ENCODE measurements around the gene HOMER2. TPM values are rescaled to one million over a fixed set of nuclear protein-coding genes. Genes with fewer than 3 reads are reported as not detected.

HOMER2 gene
- total and polyA plus RNA-seq, 2 donors: 5.7 to 7.8 TPM

DNA sequence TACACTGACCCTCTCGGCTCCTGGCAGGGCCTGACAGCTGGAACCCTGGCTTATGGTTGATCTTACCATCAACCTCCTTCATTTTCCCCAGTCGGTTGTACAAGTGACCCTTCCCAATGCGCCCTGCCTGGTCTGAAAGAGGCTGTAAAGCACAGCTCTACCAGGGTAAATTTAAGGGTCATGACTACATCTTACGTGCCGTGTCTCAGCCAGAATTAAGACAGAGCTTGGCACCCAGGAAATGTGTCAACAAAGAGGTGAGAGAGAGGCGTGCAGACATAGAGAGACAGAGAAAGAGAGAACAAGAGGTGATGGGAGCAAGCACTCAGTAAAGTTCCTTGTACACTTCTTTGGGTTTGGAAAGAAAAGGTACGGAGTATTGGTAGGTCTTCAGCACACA, 28.8 kb downstream of the HOMER2 start:
- 97% methylated on average over 7 of the region's 7 CpGs for WGBS
- H3K9me3 ChIP-seq (ENCODE audit: control insufficient read depth in 2 of 2, insufficient read depth in 1 of 2, low read length in 1 of 2): no peaks in the 10 kb centered on the region
- H3K27ac ChIP-seq (ENCODE audit: low read depth in 1 of 2, low read length in 1 of 2): no peak overlapping the region
- no peak overlapping the region for H3K4me3 ChIP-seq (ENCODE audit: low read length in 2 of 2)
- H3K36me3 ChIP-seq (ENCODE audit: control insufficient read depth in 2 of 2, insufficient read depth in 2 of 2, low read length in 1 of 2): no peaks in the 10 kb centered on the region
- H3K27me3 ChIP-seq (ENCODE audit: control insufficient read depth in 2 of 2, insufficient read depth in 1 of 2, low read length in 1 of 2): no peaks in the 10 kb centered on the region
- no peaks in the 10 kb centered on the region for H3K4me1 ChIP-seq (ENCODE audit: control insufficient read depth in 2 of 2, insufficient read depth in 2 of 2, low read length in 2 of 2)
- no peak for DNase-seq (ENCODE audit: low read depth in 6 of 9, low spot score in 9 of 9)

DNA sequence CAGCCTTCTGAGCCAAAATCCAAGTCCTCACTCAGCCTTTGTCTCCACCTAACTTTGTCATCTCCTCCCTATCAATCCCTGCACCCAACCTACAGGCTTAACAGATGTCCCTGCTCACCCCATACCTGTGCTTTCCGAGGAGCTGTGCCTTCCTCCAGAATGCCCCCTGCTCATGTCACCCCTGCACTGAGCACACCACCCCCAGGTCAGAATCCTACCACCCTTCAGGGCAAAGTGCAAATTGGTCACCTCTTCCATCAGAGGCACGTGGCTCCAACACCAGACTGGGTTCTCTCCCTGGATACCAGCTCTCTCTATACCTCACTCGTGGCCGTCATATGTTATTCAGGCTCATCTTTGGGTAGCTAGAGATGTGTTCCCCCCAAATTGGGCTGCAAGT, 29.8 kb downstream of the HOMER2 start:
- no peak overlapping the region for H3K4me3 ChIP-seq (ENCODE audit: low read length in 2 of 2)
- H3K9me3 ChIP-seq (ENCODE audit: control insufficient read depth in 2 of 2, insufficient read depth in 1 of 2, low read length in 1 of 2): no peaks in the 10 kb centered on the region
- 94% methylated on average over 4 of the region's 4 CpGs for WGBS
- DNase-seq (ENCODE audit: low read depth in 6 of 9, low spot score in 9 of 9): no peak
- H3K27me3 ChIP-seq (ENCODE audit: control insufficient read depth in 2 of 2, insufficient read depth in 1 of 2, low read length in 1 of 2): no peaks in the 10 kb centered on the region
- H3K36me3 ChIP-seq (ENCODE audit: control insufficient read depth in 2 of 2, insufficient read depth in 2 of 2, low read length in 1 of 2): no peaks in the 10 kb centered on the region
- no peaks in the 10 kb centered on the region for H3K4me1 ChIP-seq (ENCODE audit: control insufficient read depth in 2 of 2, insufficient read depth in 2 of 2, low read length in 2 of 2)
- no peak overlapping the region for H3K27ac ChIP-seq (ENCODE audit: low read depth in 1 of 2, low read length in 1 of 2)

DNA sequence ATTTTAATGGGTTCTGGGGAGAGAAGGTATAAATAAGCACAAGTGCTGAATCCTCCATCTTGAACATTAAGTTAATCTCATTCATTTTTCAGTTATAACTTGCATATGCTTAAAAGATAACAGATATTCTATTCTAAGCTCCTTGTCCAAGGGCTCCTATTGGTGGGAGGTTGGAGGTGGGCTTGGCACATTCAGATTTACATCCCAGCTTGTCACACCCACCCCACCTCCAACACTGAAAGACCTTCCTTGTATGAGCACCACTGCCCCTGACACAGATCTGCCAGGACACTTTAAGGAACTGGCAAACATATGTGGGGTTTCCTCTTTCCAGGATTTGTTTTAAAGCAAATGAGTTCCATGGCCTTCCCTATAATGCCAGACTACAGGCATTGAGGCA, 30.6 kb downstream of the HOMER2 start:
- no peak for DNase-seq (ENCODE audit: low read depth in 6 of 9, low spot score in 9 of 9)
- Histone ChIP-seq H3K4me1 (ENCODE audit: control insufficient read depth in 2 of 2, insufficient read depth in 2 of 2, low read length in 2 of 2) (no peaks in the 10 kb centered on the region), H3K4me3 (ENCODE audit: low read length in 2 of 2) (no peak overlapping the region), H3K9me3 (ENCODE audit: control insufficient read depth in 2 of 2, insufficient read depth in 1 of 2, low read length in 1 of 2) (no peaks in the 10 kb centered on the region), H3K36me3 (ENCODE audit: control insufficient read depth in 2 of 2, insufficient read depth in 2 of 2, low read length in 1 of 2) (no peaks in the 10 kb centered on the region), H3K27ac (ENCODE audit: low read depth in 1 of 2, low read length in 1 of 2) (no peak overlapping the region), H3K27me3 (ENCODE audit: control insufficient read depth in 2 of 2, insufficient read depth in 1 of 2, low read length in 1 of 2) (no peaks in the 10 kb centered on the region)

DNA sequence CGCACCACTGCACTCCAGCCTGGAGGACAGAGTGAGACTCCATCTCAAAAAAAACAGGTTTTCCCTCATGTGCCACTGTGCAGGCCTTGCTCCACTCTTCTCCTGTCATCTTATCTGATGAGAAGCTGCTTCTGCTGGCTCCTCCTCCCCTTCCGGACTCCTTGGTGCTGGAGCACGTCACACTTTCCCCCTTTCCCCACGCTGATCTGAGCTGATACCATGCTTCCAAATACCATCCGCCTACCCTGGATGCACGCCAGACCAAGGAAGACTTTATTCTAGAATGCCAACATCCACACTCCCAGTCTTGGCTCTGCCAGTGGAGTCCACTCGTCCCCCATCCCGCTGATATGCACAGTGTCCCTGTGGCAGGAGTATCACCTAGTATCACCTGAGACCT, 31.3 kb downstream of the HOMER2 start:
- 97% methylated on average over 8 of the region's 8 CpGs for WGBS
- DNase-seq (ENCODE audit: low read depth in 6 of 9, low spot score in 9 of 9): no peak
- no peaks in the 10 kb centered on the region for H3K4me1 ChIP-seq (ENCODE audit: control insufficient read depth in 2 of 2, insufficient read depth in 2 of 2, low read length in 2 of 2)
- H3K4me3 ChIP-seq (ENCODE audit: low read length in 2 of 2): no peak overlapping the region
- H3K27ac ChIP-seq (ENCODE audit: low read depth in 1 of 2, low read length in 1 of 2): no peak overlapping the region
- no peaks in the 10 kb centered on the region for H3K27me3 ChIP-seq (ENCODE audit: control insufficient read depth in 2 of 2, insufficient read depth in 1 of 2, low read length in 1 of 2)
- H3K9me3 ChIP-seq (ENCODE audit: control insufficient read depth in 2 of 2, insufficient read depth in 1 of 2, low read length in 1 of 2): no peaks in the 10 kb centered on the region
- H3K36me3 ChIP-seq (ENCODE audit: control insufficient read depth in 2 of 2, insufficient read depth in 2 of 2, low read length in 1 of 2): no peaks in the 10 kb centered on the region

DNA sequence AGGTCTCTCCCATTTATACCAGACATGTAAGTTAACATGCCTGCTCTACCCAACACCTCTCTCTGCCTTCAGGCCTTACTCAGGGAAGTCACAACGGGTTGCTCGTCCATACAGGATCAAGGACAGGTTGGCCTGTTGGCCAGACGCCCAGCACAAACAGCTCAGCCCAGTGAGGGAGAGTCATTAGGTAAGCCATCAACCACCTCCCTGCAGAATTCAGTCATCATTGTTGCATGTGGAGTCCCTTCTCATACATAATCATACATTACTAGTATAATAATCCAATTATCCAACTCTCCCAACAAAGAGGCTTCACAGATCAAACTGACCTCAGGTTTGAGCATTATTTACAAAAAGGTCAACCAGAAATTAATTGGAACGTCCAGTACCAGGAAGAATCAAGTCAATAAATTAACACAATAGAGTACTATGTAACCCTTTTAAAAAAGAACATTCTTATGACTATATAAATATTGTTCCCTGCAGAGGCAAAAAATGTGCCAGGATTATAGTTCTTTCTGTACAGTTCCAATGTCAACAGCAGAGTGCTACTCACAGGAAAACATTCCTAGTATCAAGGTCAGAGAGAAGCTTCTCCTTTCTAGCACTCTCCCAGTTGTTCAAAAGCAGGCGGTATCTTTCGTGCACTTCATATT, 33.2 kb downstream of the HOMER2 start:
- no peaks in the 10 kb centered on the region for H3K36me3 ChIP-seq (ENCODE audit: control insufficient read depth in 2 of 2, insufficient read depth in 2 of 2, low read length in 1 of 2)
- H3K27ac ChIP-seq (ENCODE audit: low read depth in 1 of 2, low read length in 1 of 2): no peak overlapping the region
- DNase-seq (ENCODE audit: low read depth in 6 of 9, low spot score in 9 of 9): no peak
- no peak overlapping the region for H3K4me3 ChIP-seq (ENCODE audit: low read length in 2 of 2)
- H3K4me1 ChIP-seq (ENCODE audit: control insufficient read depth in 2 of 2, insufficient read depth in 2 of 2, low read length in 2 of 2): no peaks in the 10 kb centered on the region
- H3K27me3 ChIP-seq (ENCODE audit: control insufficient read depth in 2 of 2, insufficient read depth in 1 of 2, low read length in 1 of 2): no peaks in the 10 kb centered on the region
- 97% methylated on average over 6 of the region's 6 CpGs for WGBS
- no peaks in the 10 kb centered on the region for H3K9me3 ChIP-seq (ENCODE audit: control insufficient read depth in 2 of 2, insufficient read depth in 1 of 2, low read length in 1 of 2)

DNA sequence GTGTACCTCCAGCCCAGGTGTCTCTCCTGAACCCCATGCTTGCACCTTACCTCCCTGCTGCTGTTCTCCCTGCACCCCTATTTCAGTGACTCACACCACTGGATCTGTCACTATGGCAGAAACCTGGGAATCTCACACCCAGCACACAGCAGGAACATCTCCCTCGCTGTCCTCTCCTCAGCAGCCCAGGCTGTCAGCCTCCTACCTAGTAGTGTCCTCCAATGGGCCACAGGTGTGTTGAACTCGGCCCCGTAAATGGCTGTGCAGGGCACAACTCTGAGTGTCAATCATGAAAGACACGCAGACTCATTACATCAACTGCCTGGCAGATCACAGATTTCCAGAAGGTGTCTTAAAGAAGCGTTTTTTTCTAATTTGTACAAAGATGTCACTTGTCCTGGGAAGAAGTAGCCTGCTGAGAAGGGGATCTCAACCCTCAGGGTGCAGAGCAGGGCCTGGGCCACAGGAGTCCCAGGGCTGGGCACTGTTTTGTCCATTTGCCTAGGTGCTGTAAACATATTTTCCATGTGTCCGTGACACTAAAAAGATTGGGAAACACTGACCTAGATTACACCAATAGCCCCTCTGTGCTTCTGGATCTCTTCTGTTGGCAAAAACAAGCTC, 33.8 kb downstream of the HOMER2 start:
- Histone ChIP-seq H3K4me3 (ENCODE audit: low read length in 2 of 2) (no peak overlapping the region), H3K9me3 (ENCODE audit: control insufficient read depth in 2 of 2, insufficient read depth in 1 of 2, low read length in 1 of 2) (no peaks in the 10 kb centered on the region), H3K4me1 (ENCODE audit: control insufficient read depth in 2 of 2, insufficient read depth in 2 of 2, low read length in 2 of 2) (no peaks in the 10 kb centered on the region), H3K27me3 (ENCODE audit: control insufficient read depth in 2 of 2, insufficient read depth in 1 of 2, low read length in 1 of 2) (no peaks in the 10 kb centered on the region), H3K27ac (ENCODE audit: low read depth in 1 of 2, low read length in 1 of 2) (no peak overlapping the region), H3K36me3 (ENCODE audit: control insufficient read depth in 2 of 2, insufficient read depth in 2 of 2, low read length in 1 of 2) (no peaks in the 10 kb centered on the region)
- WGBS: 96% methylated on average over 6 of the region's 6 CpGs
- no peak for DNase-seq (ENCODE audit: low read depth in 6 of 9, low spot score in 9 of 9)

DNA sequence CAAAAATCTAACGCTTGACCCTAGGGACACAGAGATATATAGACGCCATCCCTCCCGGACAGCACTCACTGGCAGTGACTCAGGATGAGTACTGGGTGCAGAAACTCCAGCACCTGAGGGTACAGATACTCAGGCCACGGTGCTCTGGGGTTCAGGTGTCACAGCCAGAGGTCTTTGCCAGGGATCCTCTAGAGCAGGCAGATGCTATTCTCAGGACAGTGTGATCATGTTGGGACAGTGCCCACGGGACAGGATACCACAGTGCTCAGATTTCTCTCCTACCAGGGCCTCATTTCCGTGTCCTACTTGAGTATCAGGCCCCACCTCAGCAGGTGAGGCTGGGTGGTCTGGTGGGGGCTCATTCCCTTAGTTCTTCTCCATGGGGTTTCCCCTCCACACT, 34.4 kb downstream of the HOMER2 start:
- Histone ChIP-seq H3K4me1 (ENCODE audit: control insufficient read depth in 2 of 2, insufficient read depth in 2 of 2, low read length in 2 of 2) (no peaks in the 10 kb centered on the region), H3K27ac (ENCODE audit: low read depth in 1 of 2, low read length in 1 of 2) (no peak overlapping the region), H3K36me3 (ENCODE audit: control insufficient read depth in 2 of 2, insufficient read depth in 2 of 2, low read length in 1 of 2) (no peaks in the 10 kb centered on the region), H3K9me3 (ENCODE audit: control insufficient read depth in 2 of 2, insufficient read depth in 1 of 2, low read length in 1 of 2) (no peaks in the 10 kb centered on the region), H3K27me3 (ENCODE audit: control insufficient read depth in 2 of 2, insufficient read depth in 1 of 2, low read length in 1 of 2) (no peaks in the 10 kb centered on the region), H3K4me3 (ENCODE audit: low read length in 2 of 2) (no peak overlapping the region)
- 84% methylated on average over 6 of the region's 6 CpGs for WGBS
- no peak for DNase-seq (ENCODE audit: low read depth in 6 of 9, low spot score in 9 of 9)

DNA sequence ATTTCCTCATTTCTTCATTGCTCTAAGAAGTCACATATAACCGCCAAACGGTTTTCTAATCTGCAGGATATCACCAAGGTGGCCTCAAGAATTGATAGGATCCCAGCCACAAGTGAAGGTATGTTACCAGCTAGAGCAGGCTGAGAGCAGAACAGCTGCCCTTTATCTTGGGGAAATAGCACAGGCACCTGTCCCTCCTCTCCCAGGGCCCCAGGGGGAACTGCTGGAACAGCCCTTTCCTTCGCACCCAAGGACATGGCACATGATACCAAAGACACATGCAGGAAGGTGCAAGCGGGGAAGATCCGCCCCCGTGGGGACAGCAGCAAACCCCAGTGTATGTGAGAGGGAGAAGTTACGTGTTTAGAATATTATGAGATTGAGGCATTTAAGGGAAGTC, 35.3 kb downstream of the HOMER2 start:
- H3K27me3 ChIP-seq (ENCODE audit: control insufficient read depth in 2 of 2, insufficient read depth in 1 of 2, low read length in 1 of 2): no peaks in the 10 kb centered on the region
- no peaks in the 10 kb centered on the region for H3K9me3 ChIP-seq (ENCODE audit: control insufficient read depth in 2 of 2, insufficient read depth in 1 of 2, low read length in 1 of 2)
- WGBS: 93% methylated on average over 7 of the region's 7 CpGs
- H3K4me3 ChIP-seq (ENCODE audit: low read length in 2 of 2): no peak overlapping the region
- no peak for DNase-seq (ENCODE audit: low read depth in 6 of 9, low spot score in 9 of 9)
- no peaks in the 10 kb centered on the region for H3K36me3 ChIP-seq (ENCODE audit: control insufficient read depth in 2 of 2, insufficient read depth in 2 of 2, low read length in 1 of 2)
- no peaks in the 10 kb centered on the region for H3K4me1 ChIP-seq (ENCODE audit: control insufficient read depth in 2 of 2, insufficient read depth in 2 of 2, low read length in 2 of 2)
- H3K27ac ChIP-seq (ENCODE audit: low read depth in 1 of 2, low read length in 1 of 2): no peak overlapping the region

DNA sequence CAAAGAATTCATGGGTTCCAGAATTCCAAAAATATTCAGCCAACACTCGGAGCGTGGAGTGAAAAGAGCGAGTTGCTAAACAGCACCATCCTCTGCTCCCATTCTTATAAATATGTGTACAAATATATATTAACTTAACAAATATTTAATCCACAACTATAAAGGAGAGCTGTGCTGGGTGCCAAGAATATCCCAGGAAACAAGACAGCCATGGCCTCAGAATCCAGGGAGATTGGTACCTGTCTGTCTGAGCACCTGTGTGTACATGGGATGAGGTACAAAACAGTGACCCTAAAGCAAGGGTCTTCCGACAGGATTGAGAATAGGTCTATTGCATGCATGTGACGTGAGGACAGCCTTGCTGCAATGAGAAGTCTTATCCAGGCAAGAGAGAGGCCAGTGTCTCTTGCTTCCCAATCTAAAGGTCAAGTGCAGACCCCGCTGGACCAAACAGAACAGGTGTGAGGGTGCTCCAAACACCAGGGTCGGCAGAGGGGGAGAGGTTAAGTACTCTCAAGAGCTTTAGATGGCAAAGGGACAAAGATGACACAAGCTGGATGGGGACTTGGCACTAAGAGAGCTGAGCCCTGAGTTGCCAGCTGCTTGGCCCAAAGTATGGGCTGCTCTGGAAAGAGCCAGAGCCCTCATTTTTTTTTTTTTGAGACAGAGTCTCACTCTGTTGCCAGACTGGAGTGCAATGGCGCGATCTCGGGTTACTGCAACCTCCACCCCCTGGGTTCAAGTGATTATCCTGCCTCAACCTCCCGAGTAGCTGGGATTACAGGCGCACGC, 36.2 kb downstream of the HOMER2 start:
- WGBS: 97% methylated on average over 13 of the region's 13 CpGs
- no peak for DNase-seq (ENCODE audit: low read depth in 6 of 9, low spot score in 9 of 9)
- no peak overlapping the region for H3K27ac ChIP-seq (ENCODE audit: low read depth in 1 of 2, low read length in 1 of 2)

More for the DNA sequence above, 36.2 kb downstream of the HOMER2 start:
- no peaks in the 10 kb centered on the region for H3K27me3 ChIP-seq (ENCODE audit: control insufficient read depth in 2 of 2, insufficient read depth in 1 of 2, low read length in 1 of 2)
- H3K4me3 ChIP-seq (ENCODE audit: low read length in 2 of 2): no peak overlapping the region
- no peaks in the 10 kb centered on the region for H3K9me3 ChIP-seq (ENCODE audit: control insufficient read depth in 2 of 2, insufficient read depth in 1 of 2, low read length in 1 of 2)
- no peaks in the 10 kb centered on the region for H3K36me3 ChIP-seq (ENCODE audit: control insufficient read depth in 2 of 2, insufficient read depth in 2 of 2, low read length in 1 of 2)
- H3K4me1 ChIP-seq (ENCODE audit: control insufficient read depth in 2 of 2, insufficient read depth in 2 of 2, low read length in 2 of 2): no peaks in the 10 kb centered on the region
